IPS DF 4.7 (cell line): Measurements from ENCODE around the gene PTPRQ.

Experiments
- DNase-seq: peaks from one replicate; pipeline ENCODE4 v3.0.0-alpha.2; 2013; ENCODE audit warnings: low spot score; ENCODE audit errors: extremely low read depth

Gene PTPRQ

GRCh38 chr12:80565271-80565670 is 121.2 kb downstream of the PTPRQ start:
- DNase-seq = no peak

GRCh38 chr12:80567401-80567800 is 123.4 kb downstream of the PTPRQ start:
- DNase-seq = no peak

GRCh38 chr12:80576641-80577418 is 132.8 kb downstream of the PTPRQ start:
- no peak for DNase-seq

GRCh38 chr12:80580254-80580653 is 136.2 kb downstream of the PTPRQ start:
- no peak for DNase-seq

- DNase-seq = no peak
These were observed 137.7 kb downstream of the PTPRQ start for GRCh38 chr12:80581783-80582182.

- no peak for DNase-seq
These were observed 138.4 kb downstream of the PTPRQ start for GRCh38 chr12:80582431-80582830.

- DNase-seq = no peak
These were observed 145.0 kb downstream of the PTPRQ start for GRCh38 chr12:80589077-80589476.

- no peak for DNase-seq
These were observed 146.1 kb downstream of the PTPRQ start for GRCh38 chr12:80590085-80590484.

- DNase-seq = no peak
These were observed 149.7 kb downstream of the PTPRQ start for GRCh38 chr12:80593766-80594165.

- DNase-seq = no peak
These were observed 152.5 kb downstream of the PTPRQ start for GRCh38 chr12:80596509-80596908.

- DNase-seq = no peak
These were observed 154.1 kb downstream of the PTPRQ start for GRCh38 chr12:80598004-80598606.

GRCh38 chr12:80602455-80602854 is 158.4 kb downstream of the PTPRQ start:
- no peak for DNase-seq

GRCh38 chr12:80607361-80608135 is 163.5 kb downstream of the PTPRQ start:
- no peak for DNase-seq

GRCh38 chr12:80617733-80618132 is 173.7 kb downstream of the PTPRQ start:
- no peak for DNase-seq

- DNase-seq = no peak
These were observed 176.2 kb downstream of the PTPRQ start for GRCh38 chr12:80620281-80620680.

- no peak for DNase-seq
These were observed 178.2 kb downstream of the PTPRQ start for GRCh38 chr12:80622271-80622670.

GRCh38 chr12:80625051-80625450 is 181.0 kb downstream of the PTPRQ start:
- DNase-seq = no peak

- no peak for DNase-seq
These were observed 181.9 kb downstream of the PTPRQ start for GRCh38 chr12:80625901-80626300.

- DNase-seq = no peak
These were observed 183.7 kb downstream of the PTPRQ start for GRCh38 chr12:80627782-80628181.

GRCh38 chr12:80632835-80633234 is 188.8 kb downstream of the PTPRQ start:
- peak; percentile 46 for DNase-seq

GRCh38 chr12:80634903-80635302 is 190.9 kb downstream of the PTPRQ start:
- DNase-seq = no peak

GRCh38 chr12:80636832-80637231 is 192.8 kb downstream of the PTPRQ start:
- DNase-seq = no peak
